Naive thymus-derived CD4-positive, alpha-beta T cell (primary cell): ENCODE measurements around the gene RACK1. TPM values are rescaled to one million over a fixed set of nuclear protein-coding genes. Genes with fewer than 3 reads are reported as not detected.
"Not testable (repeated sequence)": the region's sequence is repeated elsewhere in the genome, so short reads cannot be mapped to it uniquely, and the experiment has no call there.

Experiments
- ATAC-seq: fragments of 150-1000 bp; cut with Tn5 transposase; 2 replicates; pipeline ENCODE4 v1.10.0; 2021; ENCODE audit warnings: mild to moderate bottlenecking, moderate library complexity
- CTCF ChIA-PET: fragments of 350-600 bp; sonication (Branson Sonifier 250); formaldehyde crosslinking; loops from one replicate; lab custom pipeline; 2021; ENCODE audit warnings: antibody characterized with exemption; lab: Charles Lee
- POLR2A ChIA-PET: fragments of 350-600 bp; sonication (Branson Sonifier 250); formaldehyde crosslinking; loops from one replicate; lab custom pipeline; 2021; ENCODE audit warnings: antibody characterized with exemption, inconsistent platforms; lab: Charles Lee
- DNase-seq, 9 donors: peaks; one replicate each; pipeline versions ENCODE4 v3.0.0 to v3.0.0-alpha.2; 2020 to 2022; ENCODE audit warnings: mixed read lengths in 1 of 9
- H3K27ac ChIP-seq: one replicate; pipeline ENCODE4 v1.7.0; 2013; ENCODE audit warnings: mild to moderate bottlenecking, low read depth, low read length, moderate library complexity
- H3K27me3 ChIP-seq, 2 donors: one replicate each; pipeline ENCODE4 v1.7.0; 2013; ENCODE audit warnings: low read length in 2 of 2, mild to moderate bottlenecking in 2 of 2, moderate library complexity in 2 of 2; ENCODE audit not compliant: control insufficient read depth in 2 of 2, insufficient read depth in 2 of 2
- H3K36me3 ChIP-seq, 3 experiments: 1 replicate in 2 of 3; 2 replicates in 1 of 3; pipeline ENCODE4 v1.7.0; 2013; ENCODE audit warnings: low read length in 3 of 3, mild to moderate bottlenecking in 3 of 3, moderate library complexity in 1 of 3; ENCODE audit not compliant: insufficient read depth in 3 of 3, control insufficient read depth in 2 of 3
- H3K4me1 ChIP-seq, 2 donors: one replicate each; pipeline ENCODE4 v1.7.0; 2013; ENCODE audit warnings: low read length in 2 of 2, mild to moderate bottlenecking in 2 of 2, moderate library complexity in 1 of 2; ENCODE audit not compliant: control insufficient read depth in 2 of 2, insufficient read depth in 2 of 2
- H3K4me3 ChIP-seq: 2 replicates; pipeline ENCODE4 v1.7.0; 2013; ENCODE audit warnings: mild to moderate bottlenecking, low read length
- H3K9me3 ChIP-seq, 3 experiments: 1 replicate in 2 of 3; 2 replicates in 1 of 3; pipeline ENCODE4 v1.7.0; 2013; ENCODE audit warnings: low read length in 3 of 3; ENCODE audit not compliant: control insufficient read depth in 2 of 3
- H3K27ac Mint-ChIP-seq, 9 donors: one replicate each; pipeline ENCODE4 v1.8.0; 2020 to 2022; ENCODE audit warnings: mixed read lengths in 9 of 9, mild to moderate bottlenecking in 8 of 9, moderate library complexity in 5 of 9, inconsistent platforms in 2 of 9
- H3K27me3 Mint-ChIP-seq, 5 donors: one replicate each; pipeline ENCODE4 v1.8.0; 2021 to 2022; ENCODE audit warnings: mixed read lengths in 5 of 5, mild to moderate bottlenecking in 1 of 5
- H3K36me3 Mint-ChIP-seq, 5 donors: one replicate each; pipeline ENCODE4 v1.8.0; 2020 to 2022; ENCODE audit warnings: mixed read lengths in 5 of 5, mild to moderate bottlenecking in 3 of 5, inconsistent platforms in 1 of 5
- H3K4me1 Mint-ChIP-seq, 7 donors: one replicate each; pipeline ENCODE4 v1.8.0; 2020 to 2022; ENCODE audit warnings: mixed read lengths in 7 of 7, mild to moderate bottlenecking in 3 of 7, inconsistent platforms in 1 of 7
- H3K4me3 Mint-ChIP-seq, 10 donors: one replicate each; pipeline ENCODE4 v1.8.0; 2020 to 2022; ENCODE audit warnings: mild to moderate bottlenecking in 10 of 10, mixed read lengths in 10 of 10, moderate library complexity in 6 of 10, inconsistent platforms in 2 of 10
- H3K9me3 Mint-ChIP-seq, 11 donors: one replicate each; pipeline ENCODE4 v1.8.0; 2020 to 2022; ENCODE audit warnings: mixed read lengths in 11 of 11, mild to moderate bottlenecking in 4 of 11, inconsistent platforms in 1 of 11, moderate library complexity in 1 of 11
- intact Hi-C, 2 donors: fragments of 100-400 bp; cut with micrococcal nuclease; formaldehyde crosslinking; loops; one replicate each; pipeline ENCODE4 v1.15.1; 2023
- polyA plus RNA-seq, 2 donors: library from polyadenylated mRNA; unstranded; fragments of 300-500 nt; fragmentation: Illumina TruSeq; gene quantifications; one replicate each; pipeline ENCODE4 v1.2.3, GENCODE V29; 2021
- total RNA-seq, 6 experiments: library from RNA in 5 of 6; stranded (reverse) in 5 of 6; gene quantifications; 1 replicate in 5 of 6; 2 replicates in 1 of 6; pipeline ENCODE4 v1.2.3 and lab custom pipeline; 2021 to 2026

The RACK1 gene
- total and polyA plus RNA-seq, 7 experiments from 2014 or later, result 1,703 to 2,829 (median 2,491) TPM

GRCh38 chr5:181282415-181282814 lies 38.7 kb upstream of the RACK1 start:
- H3K9me3 Mint-ChIP-seq, H3K27me3 ChIP-seq, H3K9me3 ChIP-seq, H3K4me3 ChIP-seq, intact Hi-C loops, H3K27ac Mint-ChIP-seq, H3K27me3 Mint-ChIP-seq, CTCF ChIA-PET, H3K4me1 ChIP-seq, H3K27ac ChIP-seq, H3K4me1 Mint-ChIP-seq, H3K4me3 Mint-ChIP-seq, H3K36me3 Mint-ChIP-seq, DNase-seq, ATAC-seq, POLR2A ChIA-PET, H3K36me3 ChIP-seq: not testable (repeated sequence)

GRCh38 chr5:181281984-181282316 lies 38.2 kb upstream of the RACK1 start:
- ATAC-seq (no peak), DNase-seq (no peak)
- no peaks in the 10 kb centered on the region for H3K9me3 Mint-ChIP-seq
- peaks cover 0 to 4% (median 0%) of the 10 kb centered on the region in 7 donors for H3K4me1 Mint-ChIP-seq
- intact Hi-C loops, result no loop called here
- Histone ChIP-seq H3K4me3 (no peak overlapping the region), H3K27ac (no peak overlapping the region), H3K36me3 (no peaks in the 10 kb centered on the region), H3K27me3 (no peaks in the 10 kb centered on the region), H3K9me3 (no peaks in the 10 kb centered on the region), H3K4me1 (no peaks in the 10 kb centered on the region)
- ChIA-PET CTCF (no interaction called here), POLR2A (no interaction called here)
- peaks cover 0 to 4% (median 0%) of the 10 kb centered on the region in 5 donors for H3K36me3 Mint-ChIP-seq
- no peak overlapping the region for H3K4me3 Mint-ChIP-seq
- H3K27me3 Mint-ChIP-seq, result peaks cover 0 to 7% (median 0%) of the 10 kb centered on the region in 5 donors
- no peak overlapping the region for H3K27ac Mint-ChIP-seq

- no peak overlapping the region for H3K27ac Mint-ChIP-seq
- CTCF ChIA-PET, result no interaction called here
- peaks cover 0 to 4% (median 0%) of the 10 kb centered on the region in 5 donors for H3K36me3 Mint-ChIP-seq
Measured at GRCh38 chr5:181281077-181281983, 37.6 kb upstream of the RACK1 start.

GRCh38 chr5:181280251-181280762 lies 36.6 kb upstream of the RACK1 start:
- ChIA-PET POLR2A (no interaction called here), CTCF (no interaction called here)
- H3K36me3 ChIP-seq, result no peaks in the 10 kb centered on the region
- H3K27me3 ChIP-seq, result no peaks in the 10 kb centered on the region
- Mint-ChIP-seq H3K27ac (no peak overlapping the region), H3K27me3 (peaks cover 0 to 7% (median 0%) of the 10 kb centered on the region in 5 donors), H3K36me3 (peaks cover 0 to 4% (median 0%) of the 10 kb centered on the region in 5 donors), H3K9me3 (no peaks in the 10 kb centered on the region), H3K4me3 (no peak overlapping the region), H3K4me1 (peaks cover 0 to 4% (median 0%) of the 10 kb centered on the region in 7 donors)
- no peak for ATAC-seq
- no peaks in the 10 kb centered on the region for H3K9me3 ChIP-seq
- intact Hi-C loops, result no loop called here
- H3K4me3 ChIP-seq, result no peak overlapping the region
- no peak overlapping the region for H3K27ac ChIP-seq
- no peak for DNase-seq
- H3K4me1 ChIP-seq, result no peaks in the 10 kb centered on the region

More at GRCh38 chr5:181281077-181281983, 37.6 kb upstream of the RACK1 start:
- Histone ChIP-seq H3K4me3 (no peak overlapping the region), H3K27ac (no peak overlapping the region), H3K27me3 (no peaks in the 10 kb centered on the region), H3K36me3 (no peaks in the 10 kb centered on the region), H3K4me1 (no peaks in the 10 kb centered on the region), H3K9me3 (no peaks in the 10 kb centered on the region)
- POLR2A ChIA-PET, result no interaction called here
- no peaks in the 10 kb centered on the region for H3K9me3 Mint-ChIP-seq
- H3K4me1 Mint-ChIP-seq, result peaks cover 0 to 4% (median 0%) of the 10 kb centered on the region in 7 donors
- H3K27me3 Mint-ChIP-seq, result peaks cover 0 to 7% (median 0%) of the 10 kb centered on the region in 5 donors
- no peak for ATAC-seq
- intact Hi-C loops, result no loop called here
- H3K4me3 Mint-ChIP-seq, result no peak overlapping the region
- no peak for DNase-seq

- H3K27me3 ChIP-seq, POLR2A ChIA-PET, intact Hi-C loops, H3K27ac ChIP-seq, H3K9me3 ChIP-seq, H3K36me3 ChIP-seq, H3K36me3 Mint-ChIP-seq, H3K4me1 Mint-ChIP-seq, H3K27me3 Mint-ChIP-seq, H3K4me3 Mint-ChIP-seq, ATAC-seq, H3K4me1 ChIP-seq, H3K4me3 ChIP-seq, H3K9me3 Mint-ChIP-seq, H3K27ac Mint-ChIP-seq, CTCF ChIA-PET: not testable (repeated sequence)
- peak in 1 of 9 donors; percentile 3 for DNase-seq
Measured at GRCh38 chr5:181273433-181273744, 29.7 kb upstream of the RACK1 start.

GRCh38 chr5:181271081-181271480 lies 27.4 kb upstream of the RACK1 start:
- no peak overlapping the region for H3K27ac Mint-ChIP-seq
- Histone ChIP-seq H3K27ac (no peak overlapping the region), H3K4me1 (no peaks in the 10 kb centered on the region), H3K9me3 (no peaks in the 10 kb centered on the region), H3K36me3 (no peaks in the 10 kb centered on the region), H3K4me3 (no peak overlapping the region), H3K27me3 (no peaks in the 10 kb centered on the region)
- ATAC-seq, result no peak
- H3K4me3 Mint-ChIP-seq, result no peak overlapping the region
- no peaks in the 10 kb centered on the region for H3K9me3 Mint-ChIP-seq
- no peaks in the 10 kb centered on the region for H3K27me3 Mint-ChIP-seq
- ChIA-PET CTCF (no interaction called here), POLR2A (no interaction called here)
- peaks cover 0 to 3% (median 0%) of the 10 kb centered on the region in 7 donors for H3K4me1 Mint-ChIP-seq
- intact Hi-C loops, result no loop called here
- DNase-seq, result no peak
- H3K36me3 Mint-ChIP-seq, result no peaks in the 10 kb centered on the region

GRCh38 chr5:181267907-181268306 lies 24.2 kb upstream of the RACK1 start:
- H3K27ac ChIP-seq, H3K27me3 ChIP-seq, CTCF ChIA-PET, H3K4me1 ChIP-seq, H3K27me3 Mint-ChIP-seq, DNase-seq, POLR2A ChIA-PET, H3K4me3 ChIP-seq, H3K4me1 Mint-ChIP-seq, H3K9me3 ChIP-seq, H3K27ac Mint-ChIP-seq, ATAC-seq, H3K9me3 Mint-ChIP-seq, H3K4me3 Mint-ChIP-seq: not testable (repeated sequence)
- intact Hi-C loops, result loop anchor here in 1 of 2 donors (10.0 kb wide), 1 partner anchor 773 kb away; the partner anchor contains the start of gene CNOT6
- peaks cover 0 to 11% (median 0%) of the 10 kb centered on the region in 3 experiments for H3K36me3 ChIP-seq
- peaks cover 0 to 11% (median 6%) of the 10 kb centered on the region in 5 donors for H3K36me3 Mint-ChIP-seq
